Ramos (cell line): ENCODE results near the gene NFATC1.
"Not testable (repeated sequence)": the region's sequence is repeated elsewhere in the genome, so short reads cannot be mapped to it uniquely, and the experiment has no call there.

Source experiments
- in situ Hi-C: fragments of 300-500 bp; cut with MboI; formaldehyde crosslinking; loops from one replicate; pipeline ENCODE4 v1.14.3; 2022; ENCODE audit warnings: low sequenced_read_pairs; ENCODE audit not compliant: unreplicated experiment

Gene NFATC1

DNA sequence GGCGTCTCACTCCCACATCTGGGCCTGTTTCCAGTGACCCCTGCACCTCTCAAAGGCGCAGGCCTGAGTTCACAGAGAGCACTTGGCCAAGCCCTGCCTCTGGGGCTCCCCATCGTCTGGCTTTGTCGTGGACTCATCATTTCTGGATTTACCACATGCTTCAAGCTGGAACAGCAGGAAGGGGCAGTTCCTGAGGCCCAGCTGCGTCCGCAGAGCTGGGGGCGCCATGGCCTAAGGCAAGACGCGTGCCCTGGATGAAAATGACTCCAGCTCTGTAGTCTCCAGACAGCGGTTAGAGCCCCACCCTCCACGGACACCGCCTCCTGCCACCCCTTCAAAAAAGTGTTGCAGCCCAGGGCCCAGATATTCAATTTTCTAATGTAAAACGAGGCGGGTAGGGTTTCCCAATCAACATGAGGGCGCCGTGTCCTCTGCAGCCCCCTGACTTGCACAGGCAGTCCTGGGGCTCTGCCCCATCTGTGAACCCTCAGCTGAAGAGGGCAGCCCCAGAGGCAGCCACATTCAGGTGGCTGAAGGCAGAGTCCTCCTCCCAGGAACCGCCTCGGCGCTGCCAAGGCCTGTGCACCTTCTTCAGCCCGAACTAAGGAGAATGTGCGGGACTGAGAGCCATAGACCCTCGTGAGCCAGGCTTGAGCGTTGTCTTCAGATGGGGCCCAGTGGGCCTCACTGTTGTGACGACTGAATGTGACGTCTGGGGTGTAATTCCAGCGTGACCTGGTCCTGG is 85.5 kb downstream of the NFATC1 start:
- in situ Hi-C loops = no loop called here

DNA sequence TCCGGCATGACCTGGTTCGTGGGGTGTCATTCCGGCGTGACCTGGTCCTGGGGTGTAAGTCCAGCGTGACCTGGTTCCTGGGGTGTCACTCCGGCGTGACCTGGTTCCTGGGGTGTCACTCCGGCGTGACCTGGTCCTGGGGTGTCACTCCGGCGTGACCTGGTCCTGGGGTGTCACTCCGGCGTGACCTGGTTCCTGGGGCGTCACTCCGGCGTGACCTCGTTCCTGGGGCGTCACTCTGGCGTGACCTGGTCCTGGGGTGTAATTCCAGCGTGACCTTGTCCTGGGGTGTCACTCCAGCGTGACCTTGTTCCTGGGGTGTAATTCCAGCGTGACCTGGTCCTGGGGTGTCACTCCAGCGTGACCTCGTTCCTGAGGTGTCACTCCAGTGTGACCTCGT is 87.7 kb downstream of the NFATC1 start:
- in situ Hi-C loops = not testable (repeated sequence)

DNA sequence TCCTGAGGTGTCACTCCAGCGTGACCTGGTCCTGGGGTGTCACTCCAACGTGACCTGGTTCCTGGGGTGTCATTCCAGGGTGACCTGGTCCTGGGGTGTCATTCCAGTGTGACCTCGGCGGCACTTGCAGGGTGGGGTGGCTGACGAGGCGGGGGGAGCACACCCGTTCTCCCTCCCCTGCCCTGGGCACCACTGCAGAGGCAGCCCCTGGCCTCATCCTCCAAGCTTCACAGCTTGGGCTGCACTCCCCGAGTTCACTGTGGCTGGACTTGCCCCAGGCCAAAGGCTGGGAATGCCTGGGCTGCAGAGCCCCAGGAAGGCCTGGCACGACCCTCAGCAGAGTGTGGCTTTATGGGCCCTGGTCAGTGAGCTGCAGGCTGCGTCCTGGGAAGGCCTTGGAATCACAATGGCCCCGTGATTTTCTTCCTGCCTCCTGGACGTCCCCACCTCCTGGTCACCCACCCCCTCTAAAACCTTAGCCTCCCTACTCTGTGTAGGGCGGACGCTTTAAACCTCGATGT is 88.3 kb downstream of the NFATC1 start:
- in situ Hi-C loops = no loop called here

DNA sequence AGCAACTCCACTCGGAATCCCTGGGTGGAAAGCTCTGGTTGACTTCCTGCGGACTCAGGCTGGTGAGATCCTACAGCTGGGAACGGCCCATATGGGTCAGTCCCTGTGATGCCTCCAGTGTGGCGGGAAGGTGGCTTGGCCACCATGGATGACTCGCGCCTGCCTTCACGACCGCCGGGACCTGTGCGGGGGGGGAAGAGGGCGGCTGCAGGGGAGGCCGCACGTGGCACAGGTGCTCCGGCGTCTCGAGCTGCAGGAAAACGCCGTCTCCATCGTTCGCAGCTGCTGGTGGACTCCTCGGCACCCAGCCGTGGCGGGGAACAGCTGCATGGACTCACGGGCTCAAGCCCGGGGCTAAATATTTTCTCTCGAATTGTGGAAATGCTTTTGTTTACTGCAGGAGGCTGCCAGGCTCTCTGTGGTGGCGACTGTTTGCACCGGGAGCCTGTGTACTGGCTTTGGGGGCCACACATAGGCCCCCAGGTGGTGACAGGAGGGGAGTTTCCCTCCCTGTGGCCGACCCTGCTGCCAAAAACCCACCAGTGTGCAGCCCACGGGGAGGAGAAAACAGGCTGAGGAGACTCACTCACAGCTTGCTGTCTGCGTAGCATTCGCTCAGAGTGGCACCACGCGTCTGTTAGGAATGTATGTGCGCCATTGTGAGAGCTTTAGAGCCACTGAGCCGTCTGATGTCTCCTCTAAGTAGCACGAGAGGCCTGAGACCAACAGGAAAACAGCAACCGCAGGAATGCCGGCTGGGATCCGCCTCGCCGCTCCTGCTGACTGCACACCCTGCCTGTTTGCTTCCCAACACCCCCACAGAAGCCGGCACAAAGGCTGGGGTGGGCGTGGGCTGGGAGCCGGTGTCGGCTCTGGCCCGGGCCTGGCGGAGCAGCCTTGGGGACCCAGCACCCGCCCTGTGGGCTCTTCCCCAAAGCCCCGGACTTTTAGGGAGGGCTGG is 89.2 kb downstream of the NFATC1 start:
- in situ Hi-C loops = no loop called here

DNA sequence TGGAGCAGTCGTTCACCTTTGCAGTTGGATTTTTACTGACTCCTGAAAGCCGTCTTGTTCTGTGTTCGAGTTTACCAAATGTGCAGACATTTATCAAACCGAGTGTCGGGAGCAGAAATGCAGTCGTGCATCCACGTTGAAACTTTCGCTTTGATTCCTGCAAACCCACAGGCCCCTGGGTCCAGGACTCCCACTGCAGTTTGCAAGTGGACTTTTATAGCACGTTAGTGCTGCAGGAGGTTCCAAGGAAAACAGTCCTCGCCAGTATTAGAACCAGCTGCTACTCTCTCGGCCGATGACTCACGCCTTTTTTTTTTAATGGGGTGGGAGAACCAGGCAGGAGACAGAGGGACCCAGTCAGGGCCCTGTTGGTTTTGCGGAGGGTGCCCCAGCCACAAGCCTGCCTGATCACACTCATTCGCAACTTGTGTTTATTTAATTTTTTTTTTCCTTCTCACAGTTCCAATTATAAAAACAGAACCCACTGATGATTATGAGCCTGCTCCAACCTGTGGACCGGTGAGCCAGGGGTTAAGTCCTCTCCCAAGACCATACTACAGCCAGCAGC is 90.1 kb downstream of the NFATC1 start:
- in situ Hi-C loops = no loop called here

DNA sequence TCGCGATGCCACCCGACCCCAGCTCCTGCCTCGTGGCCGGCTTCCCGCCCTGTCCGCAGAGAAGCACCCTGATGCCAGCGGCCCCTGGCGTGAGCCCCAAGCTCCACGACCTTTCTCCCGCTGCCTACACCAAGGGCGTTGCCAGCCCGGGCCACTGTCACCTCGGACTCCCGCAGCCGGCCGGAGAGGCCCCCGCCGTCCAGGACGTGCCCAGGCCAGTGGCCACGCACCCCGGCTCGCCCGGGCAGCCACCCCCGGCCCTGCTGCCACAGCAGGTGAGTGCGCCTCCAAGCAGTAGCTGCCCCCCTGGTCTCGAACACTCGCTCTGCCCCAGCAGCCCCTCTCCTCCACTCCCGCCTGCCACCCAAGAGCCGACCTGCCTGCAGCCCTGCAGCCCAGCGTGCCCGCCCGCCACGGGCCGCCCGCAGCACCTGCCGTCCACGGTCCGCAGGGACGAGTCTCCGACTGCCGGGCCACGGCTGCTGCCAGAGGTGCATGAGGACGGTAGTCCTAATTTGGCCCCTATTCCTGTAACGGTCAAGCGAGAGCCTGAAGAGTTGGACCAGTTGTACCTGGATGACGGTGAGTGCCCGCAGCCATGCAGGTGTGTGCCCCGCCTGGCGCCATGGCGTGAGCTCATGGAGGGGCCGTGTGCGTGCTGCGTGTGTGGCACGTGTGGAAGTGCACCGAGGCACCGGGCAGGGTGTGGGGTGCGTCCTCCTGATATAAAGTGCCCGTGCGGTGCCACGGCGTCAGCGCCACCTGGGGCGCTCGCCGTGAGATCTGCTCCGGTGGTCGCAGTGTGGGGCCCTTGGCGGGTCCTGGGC is 90.8 kb downstream of the NFATC1 start:
- in situ Hi-C loops = no loop called here

DNA sequence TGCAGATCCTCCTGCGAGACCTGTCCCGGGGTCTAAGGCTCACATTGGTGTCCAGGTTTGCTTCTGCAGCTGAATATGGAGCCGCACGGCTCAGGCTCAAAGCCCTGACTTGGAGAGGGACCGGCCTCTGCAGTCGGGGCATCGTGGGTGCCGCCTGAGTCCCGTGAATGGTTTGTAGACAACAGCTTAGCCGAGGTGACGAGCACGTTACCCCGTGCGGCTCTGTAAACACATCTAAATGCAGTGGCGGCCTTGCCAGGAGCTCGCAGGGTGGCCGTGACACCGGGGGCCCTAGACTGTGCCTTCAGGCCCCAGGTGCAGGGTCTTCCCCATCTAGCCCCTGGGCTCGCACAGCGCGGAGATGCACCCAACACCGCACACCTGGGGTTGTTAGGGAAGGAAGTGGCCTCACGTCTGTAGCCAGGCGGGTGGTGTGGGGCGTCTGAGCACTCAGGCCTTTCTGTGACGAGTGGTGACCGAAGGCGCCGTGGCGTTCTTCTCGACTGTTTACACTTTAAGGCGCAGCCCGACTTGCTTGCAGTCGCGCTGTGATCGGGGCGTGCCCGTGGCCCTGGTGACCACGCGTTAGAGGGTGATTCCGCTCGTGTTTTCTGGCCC is 91.6 kb downstream of the NFATC1 start:
- in situ Hi-C loops = no loop called here

DNA sequence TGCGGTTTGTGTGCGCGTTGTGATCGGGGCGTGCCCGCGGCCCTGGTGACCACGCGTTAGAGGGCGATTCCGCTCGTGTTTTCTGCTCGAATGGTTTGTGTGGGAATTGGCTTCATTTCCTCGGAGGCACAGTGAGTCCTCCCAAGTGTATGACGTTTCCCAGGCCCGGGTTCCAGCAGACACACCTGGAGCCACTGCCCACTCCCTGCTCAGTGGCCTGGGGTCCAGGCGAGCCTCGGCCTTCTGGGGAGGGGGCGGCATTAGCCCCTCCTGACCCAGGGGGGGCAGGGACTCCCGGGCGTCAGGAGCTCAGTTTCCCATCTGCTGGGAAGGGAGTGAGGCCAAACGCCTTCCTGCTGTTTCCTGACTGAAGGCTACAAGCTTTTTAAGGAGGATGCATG is 92.1 kb downstream of the NFATC1 start:
- in situ Hi-C loops = no loop called here

DNA sequence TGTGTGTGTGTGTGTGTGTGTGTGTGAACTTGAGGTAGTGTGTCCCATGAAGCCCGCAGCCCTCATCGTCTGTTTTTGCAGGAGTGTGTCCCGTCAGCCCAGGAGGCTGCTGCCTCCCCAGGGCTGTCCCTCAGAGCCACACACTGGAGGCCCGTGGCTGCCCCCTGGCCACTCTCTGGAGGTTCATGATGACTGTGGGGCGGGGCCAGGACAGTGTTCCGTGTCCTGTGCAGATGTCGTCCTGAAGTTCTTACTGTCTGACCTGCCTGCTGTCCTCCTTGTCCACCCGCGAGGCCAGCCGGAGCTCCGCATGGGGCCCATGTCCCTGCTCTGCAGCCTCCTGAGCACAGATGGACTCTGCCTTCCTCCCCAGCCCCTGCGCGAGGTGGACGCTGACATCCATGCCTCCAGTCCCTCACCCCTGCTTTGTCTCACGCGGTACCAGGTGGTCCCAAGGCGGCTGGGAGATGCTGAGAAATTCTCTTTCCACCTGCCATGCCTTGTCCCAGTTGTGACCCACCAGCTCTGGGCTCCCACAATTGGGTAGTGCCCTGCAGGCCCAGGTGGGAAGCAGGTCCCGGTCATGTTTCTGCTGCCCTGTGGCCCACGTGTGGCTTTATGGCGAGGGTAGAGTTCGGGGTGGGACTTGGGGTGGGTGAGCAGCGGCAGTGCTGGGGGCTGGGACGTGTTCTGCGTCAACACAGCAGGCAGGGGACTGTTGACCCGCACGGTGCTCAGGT is 92.8 kb downstream of the NFATC1 start:
- in situ Hi-C loops = no loop called here

DNA sequence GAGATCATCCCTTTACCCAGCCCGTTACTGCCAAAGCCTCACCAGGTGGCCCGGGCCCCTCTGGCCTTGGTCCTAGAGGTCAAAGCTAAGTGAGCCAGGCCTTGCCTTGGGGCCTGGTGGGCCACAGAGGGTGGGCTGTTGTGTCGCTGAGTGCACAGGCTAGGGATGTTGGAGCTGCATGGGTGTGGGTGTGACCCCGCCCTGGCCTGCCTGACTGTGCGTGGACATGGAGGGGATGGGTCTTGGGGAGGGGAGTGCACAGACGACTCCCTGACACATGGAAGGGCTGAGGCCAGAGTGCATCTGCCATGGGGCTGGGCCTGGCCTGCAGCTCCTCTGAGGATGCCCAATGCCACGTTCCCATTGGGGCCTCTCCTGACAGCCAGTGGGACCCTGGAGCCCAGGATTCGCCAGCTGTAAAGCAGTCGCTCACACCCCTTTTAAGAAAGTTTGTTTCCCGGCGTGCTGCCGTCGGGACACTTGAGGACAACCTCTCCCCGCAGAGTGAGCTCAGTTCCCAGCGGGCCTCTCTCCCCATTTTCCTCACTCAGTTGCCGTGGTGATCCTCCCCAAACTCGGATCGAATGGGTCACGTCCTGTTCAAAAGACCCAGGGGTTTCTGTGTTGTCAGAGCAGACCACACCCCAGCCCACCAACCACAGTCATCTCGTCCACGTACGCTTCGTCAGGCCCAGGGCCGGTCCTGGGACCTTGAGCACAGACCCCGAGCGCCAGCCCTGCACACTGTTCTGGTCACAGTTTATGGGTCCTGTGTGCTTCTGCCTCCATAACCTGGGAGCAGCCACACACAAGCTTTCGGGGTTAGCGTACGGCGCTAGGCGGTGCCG is 93.5 kb downstream of the NFATC1 start:
- in situ Hi-C loops = no loop called here

DNA sequence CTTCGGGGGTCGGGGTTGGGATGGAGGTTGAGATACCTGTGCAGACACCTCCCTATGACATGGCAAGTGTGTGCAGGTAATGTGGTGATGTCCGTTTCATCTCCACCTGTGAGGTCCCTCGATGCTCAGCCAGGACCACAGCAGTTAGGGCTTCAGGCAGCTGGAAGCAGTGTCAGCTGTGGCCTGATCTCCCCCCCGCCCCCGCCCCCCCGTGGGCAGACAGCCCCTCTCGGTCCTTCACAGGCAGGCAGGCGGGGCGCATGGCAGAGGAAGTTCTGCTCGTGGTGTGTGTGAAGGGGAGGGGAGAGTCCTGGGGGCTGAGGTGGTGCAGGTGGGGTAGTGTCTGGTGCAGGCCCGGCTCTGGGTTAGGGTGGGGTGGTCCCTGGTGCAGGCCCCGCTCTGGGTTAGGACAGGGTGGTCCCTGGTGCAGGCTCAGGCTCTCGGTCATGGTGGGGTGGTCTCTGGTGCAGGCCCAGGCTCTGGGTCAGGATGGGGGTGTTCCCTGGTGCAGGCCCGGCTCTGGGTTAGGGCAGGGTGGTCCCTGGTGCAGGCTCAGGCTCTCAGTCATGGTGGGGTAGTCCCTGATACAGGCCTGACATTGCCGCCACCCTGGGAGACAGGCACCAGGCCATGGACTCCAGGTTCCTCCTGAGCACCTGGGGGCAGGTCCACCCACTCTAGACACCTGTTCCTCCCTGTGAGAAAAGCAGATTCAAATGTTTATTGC is 94.3 kb downstream of the NFATC1 start:
- in situ Hi-C loops = no loop called here

DNA sequence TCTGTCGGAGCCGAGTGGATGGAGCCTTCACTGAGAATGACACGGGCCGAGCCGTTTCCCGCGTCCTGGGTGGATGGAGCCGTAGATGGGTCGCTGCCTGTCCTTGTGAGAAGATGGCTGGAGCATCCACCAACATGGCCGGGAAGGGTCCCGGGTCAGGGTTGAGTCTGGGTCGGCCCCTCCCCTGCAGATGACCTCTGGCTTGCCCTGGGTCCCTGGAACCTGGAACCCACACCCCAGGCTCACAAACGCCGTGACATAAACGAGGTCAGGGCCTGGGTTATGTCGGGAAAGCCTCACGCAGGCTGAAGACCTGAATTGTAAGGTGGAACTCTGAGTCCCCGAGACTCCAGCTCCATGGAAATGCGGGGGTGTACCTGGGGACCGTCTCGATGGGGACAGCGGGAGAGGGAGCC is 94.9 kb downstream of the NFATC1 start:
- in situ Hi-C loops = no loop called here

DNA sequence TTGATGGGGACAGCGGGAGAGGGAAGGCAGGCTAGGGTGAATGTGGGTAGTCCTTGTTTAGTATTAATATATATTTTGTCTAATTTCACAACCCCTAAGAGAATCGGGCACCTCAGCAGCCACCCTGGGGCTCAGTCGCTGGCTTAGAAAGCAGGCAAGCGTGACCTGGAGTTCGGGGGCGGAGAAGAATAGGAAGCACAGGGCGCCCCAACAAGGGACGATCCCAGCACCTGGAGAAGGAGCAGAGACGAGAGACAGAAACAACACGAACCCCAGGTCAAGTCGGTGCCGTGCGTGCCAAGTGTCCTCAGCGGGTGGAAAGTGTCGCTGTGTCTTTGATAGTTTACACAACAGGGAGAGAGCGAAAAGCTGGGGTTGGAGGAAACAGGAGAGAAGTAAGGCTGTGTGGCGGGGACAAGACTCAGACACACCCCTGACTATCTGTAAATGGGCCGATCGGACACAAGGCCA is 95.4 kb downstream of the NFATC1 start:
- in situ Hi-C loops = no loop called here

DNA sequence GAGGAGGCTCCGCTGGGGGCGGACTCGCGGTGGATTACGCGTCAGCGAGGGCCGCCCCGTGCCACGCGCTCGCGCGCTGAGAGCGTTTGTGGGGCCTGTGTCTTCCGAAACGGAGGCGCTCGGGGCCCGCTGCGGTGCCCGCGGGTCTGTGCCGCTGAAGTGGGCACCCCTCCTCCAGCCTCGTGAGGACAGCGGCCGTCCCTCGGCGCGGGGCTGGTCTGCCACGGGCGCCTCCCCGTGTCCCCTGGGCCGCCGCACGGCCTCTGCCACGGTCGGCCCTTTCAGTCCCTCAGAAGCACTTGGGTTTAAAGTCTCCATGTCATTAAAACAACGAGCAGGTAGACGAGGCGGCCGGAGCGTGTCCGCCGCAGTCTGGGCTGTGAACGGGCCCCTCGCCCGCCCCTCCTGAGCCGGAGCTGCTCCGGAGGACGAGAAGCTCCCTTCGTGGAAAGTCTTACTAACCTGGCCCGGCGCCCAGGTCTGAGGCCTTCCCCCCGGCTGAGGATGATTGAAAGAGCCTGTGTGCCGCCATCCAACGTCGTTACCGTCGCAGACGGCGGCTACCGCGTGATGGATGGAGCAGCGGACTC is 97.6 kb downstream of the NFATC1 start:
- in situ Hi-C loops = no loop called here

DNA sequence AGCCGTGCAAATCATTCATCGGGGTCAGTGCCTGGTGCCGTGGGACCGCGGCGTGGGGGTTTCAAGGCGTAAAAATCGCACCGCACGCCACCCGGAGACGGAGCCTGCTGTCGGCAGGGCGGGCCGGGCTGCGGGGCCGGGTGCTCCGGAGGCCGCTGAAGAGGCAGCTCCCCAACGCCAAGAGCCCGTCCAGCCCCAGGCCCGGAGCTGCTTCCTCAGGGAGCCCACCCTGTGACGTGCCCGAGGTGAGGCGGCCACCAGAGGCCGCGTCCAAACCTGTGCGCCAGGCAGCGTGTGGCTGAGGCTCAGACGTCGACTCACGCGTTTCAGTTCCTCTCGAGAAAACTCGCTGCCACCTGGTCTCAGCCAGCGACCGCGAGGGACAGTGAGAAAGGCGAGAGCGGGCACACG is 98.1 kb downstream of the NFATC1 start:
- in situ Hi-C loops = no loop called here

DNA sequence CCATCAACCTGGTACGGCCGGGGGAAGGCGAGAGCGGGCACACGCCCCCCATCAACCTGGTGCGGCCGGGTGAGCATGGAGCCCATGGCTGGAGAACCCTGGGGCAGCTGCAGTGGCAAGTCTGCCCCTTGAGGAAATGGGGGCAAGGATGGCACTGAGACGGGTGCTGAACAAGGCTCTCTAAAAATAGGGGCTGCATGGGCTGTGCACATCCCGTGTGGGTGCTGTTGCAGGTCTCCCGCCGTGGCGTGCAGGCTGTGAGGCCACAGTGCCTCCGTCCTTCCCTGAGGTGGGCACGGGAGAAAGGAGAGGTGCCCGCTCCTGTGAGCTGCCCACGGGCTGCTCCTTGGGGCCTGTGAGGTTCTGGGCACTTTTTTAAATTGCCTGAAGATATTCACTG is 99.2 kb downstream of the NFATC1 start:
- in situ Hi-C loops = no loop called here

DNA sequence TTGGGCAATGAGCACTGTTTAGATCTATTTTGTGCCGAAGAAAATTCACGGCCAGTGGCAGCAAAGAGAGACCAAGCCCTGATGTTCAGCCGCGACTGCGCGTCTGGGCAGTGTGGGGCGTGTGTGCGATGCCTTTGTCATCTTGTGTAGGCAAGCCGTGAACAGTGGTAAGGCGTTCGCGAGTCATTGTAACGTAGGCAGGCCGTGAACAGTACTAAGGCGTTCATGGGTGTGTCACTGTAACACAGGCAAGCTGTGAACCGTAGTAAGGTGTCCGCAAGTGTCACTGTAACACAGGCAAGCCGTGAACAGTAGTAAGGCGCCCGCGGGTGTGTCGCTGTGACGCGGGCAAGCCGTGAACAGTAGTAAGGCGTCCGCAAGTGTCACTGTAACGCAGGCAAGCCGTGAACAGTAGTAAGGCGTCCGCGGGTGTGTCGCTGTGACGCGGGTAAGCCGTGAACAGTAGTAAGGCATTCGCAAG is 99.9 kb downstream of the NFATC1 start:
- in situ Hi-C loops = no loop called here
